Left colon (tissue), 2 donors: Measurements from ENCODE around the gene CROCC2. TPM values are rescaled to one million over a fixed set of nuclear protein-coding genes. Genes with fewer than 3 reads are reported as not detected.

Experiments used
- ATAC-seq: fragments of 200-7000 bp; cut with Tn5 transposase; one replicate; pipeline ENCODE4 v1.9.1; 2020; ENCODE audit warnings: mild to moderate bottlenecking, moderate library complexity
- DNase-seq, 2 donors: peaks; one replicate each; pipeline ENCODE4 v3.0.0-alpha.2; 2020
- intact Hi-C, 2 donors: fragments of 100-400 bp; cut with DNase I in 1 of 2; cut with micrococcal nuclease in 1 of 2; formaldehyde crosslinking; loops; one replicate each; pipeline versions ENCODE4 v1.11.2 to v1.14.0; 2022; cut with DNase I, micrococcal nuclease
- long read RNA-seq: library from polyadenylated mRNA; unstranded; transcript quantifications from one replicate; pipeline ENCODE4 v2.0.0, GENCODE V29; 2021
- total RNA-seq, 2 donors: library from RNA; stranded (reverse); fragmentation: NEBNext Ultra II Directional; extraction: Animal tissue kit (Norgen Biotek cat#: 25700); gene quantifications; one replicate each; pipeline ENCODE4 v1.2.1, GENCODE V29; 2021
- donor health status: DM: no; HTN: no; CAD: no.
- donor health status: DM: yes; HTN: yes; CAD: no.

Gene CROCC2
- total RNA-seq = under 1 TPM in 1 of 2 donors, not detected in 1; 0.06 TPM
- long read RNA-seq = 0 reads

DNA sequence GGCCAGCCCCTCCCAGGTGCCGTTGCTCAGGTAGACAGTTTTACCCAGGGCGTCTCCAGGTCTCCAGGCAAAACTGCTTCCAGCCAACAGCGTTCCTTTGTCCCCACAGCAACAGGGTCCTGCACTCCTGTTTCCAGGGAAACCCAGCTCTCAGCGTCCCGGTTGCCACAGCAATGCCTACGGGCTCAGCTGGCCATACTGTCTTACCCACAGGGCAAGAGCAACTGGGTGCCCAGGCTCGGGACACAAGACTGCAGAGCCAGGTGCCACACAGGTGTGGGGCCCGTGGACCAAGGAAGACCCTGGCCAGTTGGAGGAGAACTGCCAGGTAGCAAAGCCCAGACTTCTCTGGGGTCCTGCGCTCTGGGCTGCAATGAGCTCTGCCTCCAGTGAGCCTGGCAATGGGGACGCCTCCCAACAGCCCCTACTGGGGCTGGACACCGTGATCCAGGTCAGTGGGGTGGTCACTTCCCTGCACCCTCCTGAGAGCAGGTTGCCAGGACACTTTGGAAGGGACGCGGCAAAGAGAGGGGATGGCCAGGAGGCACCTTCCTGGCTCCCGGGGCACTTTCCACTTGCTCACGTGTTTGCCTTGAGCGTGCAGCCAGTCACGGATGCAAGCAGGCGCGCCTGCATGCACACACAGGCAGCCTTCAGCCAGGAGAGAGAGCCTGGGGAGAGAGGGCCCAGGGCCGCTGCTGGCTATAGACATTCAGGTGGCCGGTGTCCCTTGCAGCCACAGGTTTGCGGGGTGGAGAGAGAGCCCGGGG is at the start of gene CROCC2:
Gene CROCC2 (plus strand): TSS at position 196 of the 770 bp plus-strand sequence. CDS start 178 bp downstream, at position 374.
- intact Hi-C loops = no loop called here
- ATAC-seq (peak; percentile 21), DNase-seq (no peak)

DNA sequence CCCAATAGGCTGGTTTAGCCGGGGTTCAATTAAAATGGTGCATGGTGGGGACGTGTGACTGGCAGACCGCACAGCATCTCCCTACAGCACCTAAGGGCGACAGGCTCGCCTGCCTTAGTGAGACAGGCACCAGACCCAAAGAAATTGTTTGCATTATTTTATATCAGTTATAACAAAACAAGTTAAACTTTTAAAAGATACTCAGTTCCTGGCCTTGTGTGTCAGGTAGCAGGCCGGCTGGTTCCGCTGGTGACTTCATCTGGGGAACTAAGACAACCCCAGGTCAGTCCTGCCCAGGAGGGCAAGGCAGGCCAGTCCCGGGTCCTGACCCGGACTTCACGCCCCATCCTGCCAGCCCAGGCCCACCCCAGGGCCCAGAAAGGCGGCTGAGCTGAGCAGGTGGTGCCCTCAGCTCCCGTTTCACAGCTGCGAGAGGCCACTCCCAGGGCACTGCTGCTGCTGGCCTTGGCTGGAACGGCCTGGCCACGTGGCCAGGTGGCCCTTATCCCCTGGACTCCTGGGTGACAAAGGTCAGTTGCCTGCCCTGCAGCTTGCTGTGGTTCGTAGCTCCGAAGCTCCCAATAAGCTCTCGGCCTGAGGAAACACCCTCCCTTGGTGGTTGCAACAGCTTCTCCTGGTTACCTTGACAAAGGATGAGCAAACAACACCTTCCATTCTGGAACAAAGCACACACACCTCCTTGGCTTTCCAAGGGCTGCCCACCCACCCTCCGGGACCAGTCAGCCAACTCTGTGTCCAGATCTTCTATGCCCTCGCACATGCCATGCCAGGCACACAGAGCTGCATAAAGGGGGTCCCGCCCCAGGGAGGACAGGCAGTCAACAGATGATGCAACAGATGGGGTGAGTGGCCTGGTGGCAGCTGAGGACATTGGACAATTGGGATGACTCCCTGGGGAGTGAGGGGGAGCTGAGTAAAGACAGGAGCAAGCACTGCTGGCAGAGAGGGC is 48.8 kb upstream of the CROCC2 start:
- intact Hi-C loops = loop anchor here in 1 of 2 donors (10.0 kb wide), 1 partner anchor 377 kb away; no protein-coding TSS in a partner anchor
- peak in 1 of 2 donors; percentile 74 for DNase-seq
- peak; percentile 94 for ATAC-seq

DNA sequence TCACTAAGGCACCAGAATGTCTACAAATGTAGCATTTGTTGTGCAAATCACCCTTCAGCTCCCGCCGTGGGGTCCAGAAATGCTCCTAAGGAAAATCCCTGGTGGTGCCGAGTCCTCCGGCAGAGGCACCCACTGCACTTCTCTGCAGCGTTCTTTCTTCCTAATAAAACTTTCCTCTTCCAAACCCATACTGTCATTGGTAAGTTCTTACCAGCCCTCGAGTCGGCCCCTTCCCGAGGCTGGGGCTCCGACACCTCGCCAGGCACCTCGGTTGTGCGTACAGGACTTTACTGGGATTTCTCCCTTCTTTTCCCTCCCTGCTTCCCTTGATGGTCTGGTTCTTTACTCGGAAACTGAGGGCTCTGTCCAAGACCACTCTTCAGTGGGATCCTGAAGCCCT is 47.8 kb upstream of the CROCC2 start:
- intact Hi-C loops = loop anchor here in 1 of 2 donors (10.0 kb wide), 1 partner anchor 376 kb away; no protein-coding TSS in a partner anchor
- DNase-seq (no peak), ATAC-seq (no peak)

DNA sequence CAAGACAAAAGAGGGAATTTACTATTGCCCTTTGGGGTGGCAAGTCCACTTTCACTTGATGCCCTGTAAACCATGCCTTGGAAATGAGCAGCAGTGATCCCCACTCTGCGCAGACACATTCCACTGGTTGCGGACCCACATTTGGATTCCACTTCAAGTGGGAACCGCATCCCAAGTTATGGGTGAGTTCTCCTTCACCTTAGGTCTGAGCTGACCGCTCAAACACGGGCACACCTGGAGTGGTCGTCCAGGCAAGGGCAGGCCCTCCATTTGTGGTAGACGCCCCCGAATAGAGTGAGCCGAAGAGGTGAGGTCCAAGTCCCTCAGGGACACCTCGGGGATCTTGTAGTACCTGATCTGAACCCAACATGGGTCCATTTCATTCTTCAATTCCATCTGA is 47.3 kb upstream of the CROCC2 start:
- intact Hi-C loops = loop anchor here in 1 of 2 donors (10.0 kb wide), 1 partner anchor 376 kb away; no protein-coding TSS in a partner anchor
- ATAC-seq (no peak), DNase-seq (no peak)

DNA sequence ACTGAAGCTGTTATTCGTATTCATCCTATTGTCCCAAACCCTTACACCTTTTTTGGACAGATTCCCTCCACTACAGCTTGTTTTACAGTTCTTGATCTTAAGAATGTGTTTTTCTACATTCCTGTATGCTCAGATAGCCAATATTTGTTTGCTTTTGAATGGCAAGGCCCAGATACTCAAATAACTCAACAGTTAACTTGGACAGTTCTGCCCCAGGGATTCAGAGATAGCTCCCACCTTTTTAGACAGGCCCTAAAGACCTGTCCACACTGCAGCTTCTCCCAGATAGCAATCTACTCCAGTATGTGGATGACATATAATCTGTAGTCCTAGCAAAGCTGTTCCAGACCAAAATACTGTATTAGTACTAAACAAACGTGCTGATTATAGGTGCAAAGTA is 44.6 kb upstream of the CROCC2 start:
- intact Hi-C loops = no loop called here
- ATAC-seq (no peak), DNase-seq (no peak)

DNA sequence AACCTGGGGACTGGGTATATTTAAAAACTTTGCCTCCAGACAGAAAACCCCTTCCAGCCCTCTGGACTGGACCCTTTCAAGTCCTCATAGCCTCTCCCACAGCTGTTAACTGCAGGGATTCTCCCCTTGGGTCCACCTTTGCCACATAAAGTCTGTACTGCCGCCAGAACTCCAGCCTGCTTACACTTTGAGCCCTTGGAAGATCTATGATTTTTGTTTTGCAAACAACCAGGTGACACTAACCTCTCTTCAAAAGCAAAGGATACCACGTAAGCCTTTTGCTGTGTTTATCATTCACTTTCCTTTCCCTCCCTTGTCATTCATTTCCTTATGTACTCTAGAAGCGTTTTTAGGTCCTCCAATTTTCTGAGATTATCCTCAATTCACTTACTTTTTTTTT is 41.7 kb upstream of the CROCC2 start:
- intact Hi-C loops = no loop called here
- no peak for DNase-seq
- ATAC-seq = peak; percentile 43

DNA sequence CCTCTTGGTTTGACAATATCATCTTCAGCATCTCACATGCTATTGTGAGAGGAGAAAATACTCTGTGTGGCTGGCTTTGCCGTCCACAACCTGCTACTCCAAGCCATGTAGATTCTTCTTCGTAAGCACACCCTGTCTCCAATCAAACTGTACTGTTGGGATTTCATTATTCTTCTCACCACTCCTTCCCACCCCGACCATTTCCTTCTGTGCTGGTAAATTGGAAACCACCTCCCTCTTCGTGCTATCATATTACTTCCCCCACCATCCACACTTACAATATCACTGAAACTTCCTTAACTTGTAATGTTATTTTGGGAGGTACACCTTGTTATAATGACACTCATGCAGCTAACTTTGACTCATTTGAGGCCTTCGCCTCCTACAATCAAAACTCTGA is 40.7 kb upstream of the CROCC2 start:
- ATAC-seq = no peak
- DNase-seq = no peak

DNA sequence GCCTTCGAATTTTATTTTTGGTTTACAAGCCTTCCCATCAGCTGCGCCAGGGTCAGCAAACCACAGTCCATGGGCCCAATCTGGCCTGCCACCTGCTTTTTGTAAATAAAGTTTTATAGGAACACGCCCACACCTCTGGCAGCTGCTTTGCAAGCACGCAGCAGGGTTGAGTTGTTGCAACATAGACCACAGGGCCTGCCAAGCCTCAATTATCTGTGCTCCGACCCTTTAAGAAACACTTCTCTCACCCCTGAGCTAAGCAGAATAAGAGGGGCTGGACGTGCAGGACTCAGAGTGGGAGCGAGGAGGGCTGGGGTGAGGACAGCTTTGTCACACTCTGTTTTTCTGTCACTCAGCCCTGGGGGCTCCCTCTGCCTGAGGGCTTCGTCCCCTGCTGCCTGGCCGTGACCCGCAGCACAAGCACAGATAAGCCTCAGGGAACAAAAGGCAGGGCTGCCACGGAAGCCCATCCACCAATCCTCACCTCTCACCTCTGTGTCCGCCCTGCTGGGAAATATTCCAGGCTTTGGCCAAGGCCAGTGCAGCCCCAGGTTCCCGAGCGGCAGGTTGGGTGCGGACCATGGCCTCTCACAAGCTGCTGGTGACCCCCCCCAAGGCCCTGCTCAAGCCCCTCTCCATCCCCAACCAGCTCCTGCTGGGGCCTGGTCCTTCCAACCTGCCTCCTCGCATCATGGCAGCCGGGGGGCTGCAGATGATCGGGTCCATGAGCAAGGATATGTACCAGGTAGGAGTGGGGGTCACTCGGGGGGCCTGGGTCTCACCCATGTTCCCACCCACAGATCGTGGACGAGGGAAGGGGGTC is 37.6 kb upstream of the CROCC2 start, which contains the start of gene AGXT:
Gene AGXT (plus strand): TSS at position 539 of the 823 bp plus-strand sequence. CDS start 42 bp downstream, at position 581.
- ATAC-seq = peak; percentile 88
- intact Hi-C loops = no loop called here
- peak; percentile 72 to 80 for DNase-seq

More for the DNA sequence above, 40.7 kb upstream of the CROCC2 start:
- intact Hi-C loops = no loop called here

DNA sequence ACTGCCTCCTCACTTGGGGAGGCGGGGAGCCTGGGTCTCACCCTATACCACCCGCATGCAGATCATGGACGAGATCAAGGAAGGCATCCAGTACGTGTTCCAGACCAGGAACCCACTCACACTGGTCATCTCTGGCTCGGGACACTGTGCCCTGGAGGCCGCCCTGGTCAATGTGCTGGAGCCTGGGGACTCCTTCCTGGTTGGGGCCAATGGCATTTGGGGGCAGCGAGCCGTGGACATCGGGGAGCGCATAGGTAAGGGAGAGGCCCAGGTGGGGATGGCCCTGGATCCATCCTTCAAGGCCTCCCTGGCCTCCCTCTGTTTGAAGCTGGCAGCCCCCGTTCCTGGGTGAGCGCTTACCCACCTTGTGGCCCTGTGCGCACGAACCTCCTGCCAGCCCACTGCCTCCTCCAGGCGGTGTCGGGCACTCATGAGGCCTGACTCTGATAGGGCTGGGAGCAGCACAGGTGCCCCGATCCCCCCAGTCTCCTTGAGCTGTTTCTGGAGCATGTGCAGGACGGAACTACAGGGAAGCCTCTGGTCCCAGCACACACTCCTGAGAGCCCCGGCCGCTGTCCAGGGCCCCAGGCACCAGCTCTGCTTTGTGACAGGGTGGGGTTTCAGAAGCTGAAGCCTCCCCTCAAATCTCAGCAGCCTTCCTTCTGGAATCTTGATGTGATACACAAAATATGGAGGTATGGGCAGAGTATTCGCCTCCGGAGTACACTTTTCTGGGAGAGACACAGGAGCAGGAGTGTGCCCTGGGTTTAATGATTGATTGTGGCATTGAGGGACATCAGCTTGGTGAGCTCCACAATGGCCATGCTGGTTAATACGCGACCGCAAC is 36.8 kb upstream of the CROCC2 start:
- DNase-seq (no peak), ATAC-seq (no peak)
- intact Hi-C loops = no loop called here

DNA sequence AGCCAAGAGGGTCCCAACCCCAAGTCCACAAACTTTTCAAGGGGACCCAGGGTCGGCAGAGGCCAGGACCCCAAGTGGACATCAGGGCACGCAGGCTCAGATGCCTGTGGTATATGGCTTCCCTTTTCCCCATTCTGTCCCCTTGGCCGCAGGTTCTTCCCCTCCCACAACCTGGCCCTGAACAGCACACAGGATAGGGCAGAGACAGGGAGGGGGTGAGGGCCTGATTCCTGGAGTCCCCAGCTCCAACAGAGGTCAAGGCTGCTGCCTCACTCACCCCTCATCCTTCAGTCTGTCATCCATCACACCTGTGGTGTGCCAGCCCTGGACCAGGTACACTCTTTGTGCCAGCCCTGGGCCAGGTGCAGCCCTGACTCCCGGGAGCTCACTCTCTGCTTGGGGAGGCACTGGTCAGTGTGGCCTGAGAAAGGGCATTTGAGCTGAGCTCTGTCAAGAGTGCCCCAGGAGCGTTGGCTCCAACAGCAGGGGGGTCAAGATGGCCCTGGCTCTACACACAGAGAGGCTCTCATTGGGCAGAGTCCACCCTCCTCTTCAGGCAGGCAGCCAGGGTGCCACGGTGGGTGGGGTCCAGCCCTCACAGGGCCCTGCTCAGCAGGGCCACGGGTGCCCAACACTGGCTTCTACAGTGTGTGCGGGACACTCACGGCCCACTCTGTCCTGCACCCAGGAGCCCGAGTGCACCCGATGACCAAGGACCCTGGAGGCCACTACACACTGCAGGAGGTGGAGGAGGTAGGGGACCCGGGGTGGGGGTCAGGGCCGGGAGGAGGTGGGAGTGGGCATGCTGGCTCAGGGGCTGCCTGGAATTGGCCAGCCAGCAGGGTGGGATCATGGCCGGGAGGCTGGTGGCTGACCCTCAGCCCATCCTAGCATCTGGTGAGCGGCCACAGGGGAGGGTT is 35.9 kb upstream of the CROCC2 start:
- intact Hi-C loops = no loop called here
- DNase-seq = no peak
- no peak for ATAC-seq

DNA sequence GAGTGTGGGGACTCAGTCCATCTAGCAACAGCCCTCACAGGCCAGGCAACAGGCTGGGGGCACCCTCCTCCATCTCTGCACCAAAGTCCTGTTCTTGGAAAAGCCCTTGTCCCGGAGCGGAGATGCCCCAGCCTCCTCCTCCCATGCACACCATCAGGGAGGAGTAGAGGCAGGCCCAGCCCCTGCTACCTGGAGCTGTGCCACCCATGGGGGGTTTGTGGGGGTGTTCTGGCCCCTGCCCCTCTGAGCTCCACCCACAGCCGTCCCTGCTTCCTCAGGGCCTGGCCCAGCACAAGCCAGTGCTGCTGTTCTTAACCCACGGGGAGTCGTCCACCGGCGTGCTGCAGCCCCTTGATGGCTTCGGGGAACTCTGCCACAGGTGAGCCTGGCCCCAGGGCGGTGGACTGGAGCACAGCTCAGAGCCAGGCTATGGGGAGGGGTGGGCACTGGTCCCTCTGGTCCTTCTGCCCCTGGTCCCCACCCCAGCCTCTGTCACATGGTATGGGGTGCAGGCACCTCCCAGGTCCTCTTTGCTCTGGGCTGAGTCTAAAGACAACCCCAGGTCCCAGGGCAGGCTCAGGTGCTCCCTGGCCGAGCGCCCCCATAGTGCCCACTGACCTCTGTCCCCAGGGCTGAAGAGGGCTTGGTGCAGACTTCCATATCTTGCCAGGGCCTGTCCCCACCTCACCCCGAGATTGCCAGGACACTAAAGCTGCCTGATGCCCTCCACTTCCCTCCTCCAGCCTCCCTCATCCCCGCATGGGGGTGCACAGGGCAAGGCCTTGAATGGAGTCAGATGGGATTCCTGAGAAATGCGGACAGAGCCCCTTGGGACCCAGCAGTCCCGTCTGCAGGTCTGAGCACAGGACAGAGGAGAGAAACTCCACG is 34.8 kb upstream of the CROCC2 start:
- DNase-seq (no peak), ATAC-seq (no peak)

DNA sequence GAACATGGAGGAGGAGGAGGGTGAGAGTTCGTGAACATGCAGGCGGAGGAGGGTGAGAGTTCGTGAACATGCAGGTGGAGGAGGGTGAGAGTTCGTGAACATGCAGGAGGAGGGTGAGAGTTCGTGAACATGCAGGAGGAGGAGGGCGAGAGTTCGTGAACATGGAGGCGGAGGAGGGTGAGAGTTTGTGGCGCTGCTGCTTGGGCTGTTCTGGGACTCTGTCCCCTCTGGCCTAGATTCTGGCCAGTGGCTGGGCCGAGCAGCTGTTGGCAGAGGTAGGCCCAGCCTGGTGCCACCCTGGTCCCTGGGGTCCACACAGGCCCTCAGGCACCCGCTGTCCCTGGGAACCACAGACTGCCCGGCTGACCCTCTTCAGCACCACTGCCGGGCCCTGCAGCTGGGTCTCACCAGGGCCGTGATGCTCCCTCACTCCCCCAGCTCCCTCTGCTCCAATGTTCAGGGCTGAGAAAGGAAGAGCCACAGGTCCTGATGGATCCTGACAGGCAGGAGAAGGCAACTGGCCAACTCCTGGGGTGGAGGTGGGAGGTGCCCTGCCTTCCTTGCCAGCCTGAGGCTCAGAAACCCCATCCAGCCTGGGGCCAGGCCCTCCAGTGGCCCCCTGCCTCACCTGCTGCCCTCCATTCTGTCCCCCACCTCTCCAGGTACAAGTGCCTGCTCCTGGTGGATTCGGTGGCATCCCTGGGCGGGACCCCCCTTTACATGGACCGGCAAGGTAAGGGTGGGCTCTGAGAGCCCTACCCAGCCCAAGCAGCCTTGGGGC is 33.6 kb upstream of the CROCC2 start:
- intact Hi-C loops = no loop called here
- no peak for DNase-seq
- ATAC-seq = no peak

More for the DNA sequence above, 34.8 kb upstream of the CROCC2 start:
- intact Hi-C loops = no loop called here

DNA sequence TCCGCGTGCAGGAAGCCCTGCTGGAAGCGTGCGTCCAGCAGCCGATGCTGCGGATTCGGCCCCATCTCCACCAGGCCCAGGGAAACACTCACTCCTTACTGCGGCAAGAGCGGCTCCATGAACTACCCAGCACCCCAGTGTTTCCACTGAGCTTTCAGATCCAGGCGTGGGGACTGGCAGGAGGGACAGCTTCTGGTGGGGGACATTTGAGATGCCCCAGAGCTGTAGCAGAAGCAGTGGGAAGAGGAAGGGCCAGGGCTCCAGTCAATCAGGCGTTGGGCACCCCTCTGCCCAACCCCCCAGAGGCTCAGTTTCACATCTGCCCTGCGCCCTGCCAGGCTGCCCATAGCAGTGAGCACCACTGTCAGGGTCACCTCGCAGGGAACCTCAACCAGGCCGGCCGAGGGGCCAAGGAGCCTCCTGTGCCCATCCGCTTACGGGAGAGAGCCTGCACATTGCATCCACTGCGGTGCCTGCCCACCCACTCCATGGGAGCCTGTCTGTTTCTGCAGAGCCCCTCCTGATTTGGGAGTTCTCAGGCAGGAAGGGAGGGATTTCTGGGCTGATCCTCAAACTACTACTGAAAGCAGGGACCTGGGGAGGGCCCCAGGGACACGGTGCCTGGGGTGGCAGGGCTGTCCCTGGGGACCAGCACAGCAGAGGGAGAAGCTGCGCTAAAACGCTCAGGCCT is 32.9 kb upstream of the CROCC2 start:
- ATAC-seq = no peak
- no peak for DNase-seq
- intact Hi-C loops = no loop called here
